PC-9 (cell line): ENCODE results near the gene MYO1H. TPM values are rescaled to one million over a fixed set of nuclear protein-coding genes. Genes with fewer than 3 reads are reported as not detected.

ENCODE experiments used
- BruUV-seq: library from RNA; stranded (reverse); fragments of 400-500 nt; replicated peaks from 2 replicates; lab custom pipeline; 2021; lab: Mats Ljungman, UMichigan
- CTCF ChIA-PET: fragments of 300-600 bp; sonication (Branson Sonifier 250); formaldehyde crosslinking; loops from one replicate; lab custom pipeline; 2022; ENCODE audit warnings: antibody characterized with exemption; lab: Charles Lee
- POLR2A ChIA-PET: fragments of 300-600 bp; sonication (Branson Sonifier 250); formaldehyde crosslinking; loops from one replicate; lab custom pipeline; 2022; ENCODE audit warnings: antibody characterized with exemption; ENCODE audit not compliant: unreplicated experiment; lab: Charles Lee
- DNase-seq, 2 experiments: peaks; one replicate each; pipeline versions ENCODE4 v3.0.0 to v3.0.0-alpha.2; 2015 to 2022; ENCODE audit warnings: mixed read lengths in 1 of 2
- H2AFZ ChIP-seq: fragments of 200-600 bp; sonication (generic); 2 replicates; pipeline ENCODE4 v1.8.1; 2017; ENCODE audit warnings: antibody characterized with exemption
- H3F3A ChIP-seq: fragments of 200-600 bp; sonication (generic); 2 replicates; pipeline ENCODE4 v1.8.1; 2017; ENCODE audit warnings: antibody characterized with exemption, mild to moderate bottlenecking, low read depth; ENCODE audit not compliant: insufficient read depth
- H3K27ac ChIP-seq: fragments of 200-600 bp; sonication (generic); 2 replicates; pipeline ENCODE4 v1.6.1; 2016; ENCODE audit warnings: mixed run types
- H3K27me3 ChIP-seq: fragments of 200-600 bp; sonication (generic); 2 replicates; pipeline ENCODE4 v1.6.1; 2016; ENCODE audit warnings: low read depth, mixed run types; ENCODE audit not compliant: insufficient read depth
- H3K36me3 ChIP-seq: fragments of 200-600 bp; sonication (generic); 2 replicates; pipeline ENCODE4 v1.6.1; 2016; ENCODE audit warnings: low read depth, mixed run types
- H3K4me1 ChIP-seq: fragments of 200-600 bp; sonication (generic); replicated peaks from 2 replicates; pipeline ENCODE4 v1.6.1; 2016; ENCODE audit warnings: mixed run types; ENCODE audit not compliant: insufficient read depth
- H3K4me2 ChIP-seq: fragments of 200-600 bp; sonication (generic); 2 replicates; pipeline ENCODE4 v1.6.1; 2017; ENCODE audit warnings: mixed run types
- H3K4me3 ChIP-seq: fragments of 200-600 bp; sonication (generic); 2 replicates; pipeline ENCODE4 v1.6.1; 2016; ENCODE audit warnings: mixed run types
- H3K79me2 ChIP-seq: fragments of 200-600 bp; sonication (generic); 2 replicates; pipeline ENCODE4 v1.6.1; 2017; ENCODE audit warnings: low read depth, mixed run types
- H3K9me2 ChIP-seq: fragments of 200-600 bp; sonication (generic); 2 replicates; pipeline ENCODE4 v1.8.1; 2017; ENCODE audit warnings: mild to moderate bottlenecking; ENCODE audit not compliant: insufficient read depth
- H3K9me3 ChIP-seq: fragments of 200-600 bp; sonication (generic); 2 replicates; pipeline ENCODE4 v1.8.1; 2016; ENCODE audit warnings: low read depth; ENCODE audit not compliant: insufficient read depth
- H4K20me1 ChIP-seq: fragments of 200-600 bp; sonication (generic); 2 replicates; pipeline ENCODE4 v1.8.1; 2017; ENCODE audit not compliant: insufficient read depth
- EZH2 ChIP-seq: fragments of 200-600 bp; sonication (generic); IDR thresholded peaks from 2 replicates; pipeline ENCODE4 v1.8.0; 2017; ENCODE audit warnings: antibody characterized with exemption, low read depth
- intact Hi-C: fragments of 100-400 bp; cut with micrococcal nuclease; formaldehyde crosslinking; loops from one replicate; pipeline ENCODE4 v1.10.0; 2022; ENCODE audit not compliant: unreplicated experiment
- total RNA-seq: library from RNA; stranded (reverse); gene quantifications from 2 replicates; pipeline ENCODE4 v1.2.3, GENCODE V29; 2021
- TF ChIP-seq, protein P1 (sequence below): fragments of 200-600 bp; sonication (generic); conservative IDR thresholded peaks from 2 replicates; pipeline ENCODE4 v1.6.1; 2017; ENCODE audit warnings: mixed run types, antibody characterized with exemption, mild to moderate bottlenecking, moderate library complexity

The MYO1H gene
- total RNA-seq, 1 experiment from 2014 or later, result not detected

DNA sequence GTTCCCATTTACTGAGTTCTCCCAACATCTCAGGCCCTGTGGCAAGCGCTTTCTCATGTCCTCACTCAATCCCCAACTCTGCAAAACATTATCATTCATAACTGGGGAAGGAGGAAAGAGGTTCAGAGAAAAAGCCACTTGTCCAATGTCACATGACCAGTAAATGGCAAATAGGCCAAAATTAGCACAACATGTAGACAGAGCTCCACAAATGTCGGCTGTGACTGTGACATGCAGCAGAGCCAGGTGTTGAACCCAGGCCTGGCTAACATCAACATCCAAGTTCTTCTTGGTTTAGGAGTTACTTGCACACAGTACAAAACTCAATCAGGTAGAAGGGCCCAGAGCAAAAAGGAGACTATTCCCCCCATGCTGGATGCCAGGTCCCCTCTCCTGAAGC is 118.6 kb downstream of the MYO1H start:
- Histone ChIP-seq H3K4me3 (no peak overlapping the region), H3K4me2 (no peak overlapping the region), H2AFZ (no peak overlapping the region), H3K9me2 (no peaks in the 10 kb centered on the region), H3K9me3 (no peaks in the 10 kb centered on the region), H4K20me1 (peaks cover 22% of the 10 kb centered on the region), H3K4me1 (peaks cover 40% of the 10 kb centered on the region), H3K27me3 (no peaks in the 10 kb centered on the region), H3K79me2 (peaks cover 68% of the 10 kb centered on the region), H3F3A (peaks cover 35% of the 10 kb centered on the region), H3K36me3 (0 out of 2 replicates have a peak, but pooled peaks cover 10% of the 10 kb centered on the region), H3K27ac (no peak overlapping the region)
- intact Hi-C loops, result no loop called here
- no peak for DNase-seq
- CTCF ChIA-PET, result no interaction called here
- POLR2A ChIA-PET, result no interaction called here
- TF ChIP-seq, protein P1, sequence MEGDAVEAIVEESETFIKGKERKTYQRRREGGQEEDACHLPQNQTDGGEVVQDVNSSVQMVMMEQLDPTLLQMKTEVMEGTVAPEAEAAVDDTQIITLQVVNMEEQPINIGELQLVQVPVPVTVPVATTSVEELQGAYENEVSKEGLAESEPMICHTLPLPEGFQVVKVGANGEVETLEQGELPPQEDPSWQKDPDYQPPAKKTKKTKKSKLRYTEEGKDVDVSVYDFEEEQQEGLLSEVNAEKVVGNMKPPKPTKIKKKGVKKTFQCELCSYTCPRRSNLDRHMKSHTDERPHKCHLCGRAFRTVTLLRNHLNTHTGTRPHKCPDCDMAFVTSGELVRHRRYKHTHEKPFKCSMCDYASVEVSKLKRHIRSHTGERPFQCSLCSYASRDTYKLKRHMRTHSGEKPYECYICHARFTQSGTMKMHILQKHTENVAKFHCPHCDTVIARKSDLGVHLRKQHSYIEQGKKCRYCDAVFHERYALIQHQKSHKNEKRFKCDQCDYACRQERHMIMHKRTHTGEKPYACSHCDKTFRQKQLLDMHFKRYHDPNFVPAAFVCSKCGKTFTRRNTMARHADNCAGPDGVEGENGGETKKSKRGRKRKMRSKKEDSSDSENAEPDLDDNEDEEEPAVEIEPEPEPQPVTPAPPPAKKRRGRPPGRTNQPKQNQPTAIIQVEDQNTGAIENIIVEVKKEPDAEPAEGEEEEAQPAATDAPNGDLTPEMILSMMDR, result no peak
- no peak for TF ChIP-seq EZH2
- no TSS peak for BruUV-seq

DNA sequence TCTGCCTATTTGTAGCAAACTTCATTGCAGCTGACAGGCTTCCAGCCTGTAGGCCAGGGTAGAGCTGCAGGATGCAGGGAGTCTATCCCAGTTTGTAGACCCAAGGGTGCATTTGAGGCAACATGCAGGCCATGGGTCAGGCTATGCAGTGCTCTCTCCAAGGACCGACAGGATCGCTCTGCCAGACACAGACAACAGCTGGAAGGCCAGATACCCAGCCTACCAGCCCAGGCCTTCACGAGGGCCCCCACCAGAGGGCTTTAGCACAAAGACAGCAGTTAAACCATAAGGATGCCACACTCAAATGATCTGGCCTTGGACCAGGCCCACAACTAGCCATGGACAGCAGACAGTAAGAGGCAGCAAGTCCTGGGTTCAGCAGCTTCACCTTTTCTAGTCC is 119.1 kb downstream of the MYO1H start:
- Histone ChIP-seq H3K4me2 (no peak overlapping the region), H3F3A (peaks cover 30% of the 10 kb centered on the region), H3K27me3 (no peaks in the 10 kb centered on the region), H3K27ac (no peak overlapping the region), H3K36me3 (0 out of 2 replicates have a peak, but pooled peaks cover 10% of the 10 kb centered on the region), H3K9me2 (no peaks in the 10 kb centered on the region), H3K9me3 (no peaks in the 10 kb centered on the region), H3K4me1 (peaks cover 34% of the 10 kb centered on the region), H4K20me1 (peaks cover 18% of the 10 kb centered on the region; the same call in 1 of the 2 replicates), H3K79me2 (peaks cover 68% of the 10 kb centered on the region), H2AFZ (no peak overlapping the region), H3K4me3 (no peak overlapping the region)
- no peak for DNase-seq
- intact Hi-C loops, result no loop called here
- POLR2A ChIA-PET, result no interaction called here
- CTCF ChIA-PET, result no interaction called here
- no TSS peak for BruUV-seq
- TF ChIP-seq, protein P1, result no peak
- TF ChIP-seq EZH2, result no peak

DNA sequence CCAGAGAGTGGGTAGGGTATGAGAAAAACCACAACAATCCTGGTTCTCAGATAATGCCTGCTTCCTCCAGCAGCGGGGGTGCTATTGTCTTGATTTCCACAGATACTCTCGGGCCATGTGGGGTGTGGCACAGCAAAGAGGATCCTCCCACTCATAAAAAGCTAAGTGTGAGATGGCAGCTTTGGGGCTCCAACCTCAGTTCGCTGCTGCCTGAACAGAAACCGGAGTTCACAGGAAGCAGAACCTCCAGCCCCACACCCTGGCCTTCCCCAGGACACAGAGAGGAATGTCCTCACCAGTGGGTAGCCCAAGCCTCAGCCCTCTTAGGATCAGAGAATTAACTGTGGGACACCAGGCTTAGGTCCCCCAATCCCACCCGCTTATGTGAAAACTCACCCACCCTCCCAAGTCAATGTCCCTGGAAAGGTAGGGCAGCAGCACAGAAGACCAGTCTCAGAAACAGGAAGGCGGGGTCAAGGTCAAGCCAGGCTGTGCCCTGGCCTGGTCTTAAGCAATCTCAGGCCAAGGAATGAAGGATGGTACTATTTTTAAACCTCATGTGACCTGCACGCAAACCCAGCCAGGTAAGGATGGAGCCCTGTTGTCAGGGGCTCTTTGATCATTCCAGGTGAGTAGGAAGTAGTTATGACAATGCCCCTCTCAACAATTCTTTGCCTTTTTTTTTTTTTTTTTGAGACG is 120.4 kb downstream of the MYO1H start:
- POLR2A ChIA-PET, result no interaction called here

More for the DNA sequence above, 120.4 kb downstream of the MYO1H start:
- no peak overlapping the region for H3K4me2 ChIP-seq
- H4K20me1 ChIP-seq, result peaks cover 21% of the 10 kb centered on the region; the same call in 1 of the 2 replicates
- intact Hi-C loops, result no loop called here
- H3K27me3 ChIP-seq, result no peaks in the 10 kb centered on the region
- CTCF ChIA-PET, result no interaction called here
- no peaks in the 10 kb centered on the region for H3K9me3 ChIP-seq
- no peak for DNase-seq
- peaks cover 76% of the 10 kb centered on the region for H3K79me2 ChIP-seq
- H3K9me2 ChIP-seq, result no peaks in the 10 kb centered on the region
- no TSS peak for BruUV-seq
- 0 out of 2 replicates have a peak, but pooled peaks cover 10% of the 10 kb centered on the region for H3K36me3 ChIP-seq
- TF ChIP-seq, protein P1, result no peak
- TF ChIP-seq EZH2, result no peak
- H3K4me3 ChIP-seq, result no peak overlapping the region
- peaks cover 17% of the 10 kb centered on the region for H3F3A ChIP-seq
- no peak overlapping the region for H2AFZ ChIP-seq
- H3K27ac ChIP-seq, result no peak overlapping the region
- peaks cover 23% of the 10 kb centered on the region for H3K4me1 ChIP-seq
